Activated CD8-positive, alpha-beta memory T cell treated with anti-CD3 and anti-CD28 coated beads, Interleukin-2, amount 50 U/mL, for 1 hour (primary cell): ENCODE measurements around the gene ITGB4.

Experiments used
- DNase-seq: peaks from one replicate; pipeline ENCODE4 v3.0.0-alpha.2; 2020; ENCODE audit errors: extremely low read depth

The ITGB4 gene

GRCh38 chr17:75791254-75791653, 70.0 kb downstream of the ITGB4 start:
- no peak for DNase-seq

GRCh38 chr17:75793460-75793859, 72.2 kb downstream of the ITGB4 start:
- DNase-seq = no peak

GRCh38 chr17:75795820-75796607, 74.8 kb downstream of the ITGB4 start:
- no peak for DNase-seq

- no peak for DNase-seq
Observed at GRCh38 chr17:75799402-75799801, 78.1 kb downstream of the ITGB4 start.

- no peak for DNase-seq
Observed at GRCh38 chr17:75803883-75804282, 82.6 kb downstream of the ITGB4 start.

GRCh38 chr17:75806822-75807500, 85.7 kb downstream of the ITGB4 start:
- no peak for DNase-seq
